Heart right ventricle (tissue), 16 donors: ENCODE measurements around the gene TMEM106C. TPM values are rescaled to one million over a fixed set of nuclear protein-coding genes. Genes with fewer than 3 reads are reported as not detected.

Source experiments
- ATAC-seq, 8 donors: fragments of 200-7000 bp; cut with Tn5 transposase; one replicate each; pipeline ENCODE4 v1.9.1; 2020; ENCODE audit warnings: mild to moderate bottlenecking in 8 of 8, moderate library complexity in 8 of 8, moderate number of reproducible peaks in 1 of 8
- DNase-seq, 2 donors: peaks; one replicate each; pipeline ENCODE4 v3.0.0-alpha.2; 2020
- H3K27ac ChIP-seq, 10 donors: fragments of 200-600 bp; sonication (generic) in 2 of 10; one replicate each; pipeline versions ENCODE4 v1.5.0 to v1.8.0; 2020 to 2022; ENCODE audit warnings: mild to moderate bottlenecking in 3 of 10
- H3K27me3 ChIP-seq, 7 donors: fragments of 200-600 bp; one replicate each; pipeline ENCODE4 v1.8.0; 2021 to 2022; ENCODE audit warnings: mild to moderate bottlenecking in 2 of 7
- H3K36me3 ChIP-seq, 9 donors: fragments of 200-600 bp; sonication (generic) in 1 of 9; one replicate each; pipeline versions ENCODE4 v1.5.0 to v1.8.0; 2020 to 2022; ENCODE audit warnings: mild to moderate bottlenecking in 2 of 9
- H3K4me1 ChIP-seq, 9 donors: fragments of 200-600 bp; sonication (generic) in 1 of 9; one replicate each; pipeline versions ENCODE4 v1.5.0 to v1.8.0; 2020 to 2022; ENCODE audit warnings: mild to moderate bottlenecking in 4 of 9
- H3K4me3 ChIP-seq, 10 donors: fragments of 200-600 bp; sonication (generic) in 2 of 10; one replicate each; pipeline versions ENCODE4 v1.5.0 to v1.8.0; 2020 to 2022; ENCODE audit warnings: mild to moderate bottlenecking in 7 of 10, moderate library complexity in 2 of 10
- H3K9me3 ChIP-seq, 11 donors: fragments of 200-600 bp in 10 of 11; sonication (generic) in 2 of 11; one replicate each; pipeline versions ENCODE4 v1.5.0 to v1.8.0; 2013 to 2022; ENCODE audit warnings: mild to moderate bottlenecking in 2 of 11, control low read depth in 1 of 11, moderate library complexity in 1 of 11
- CTCF ChIP-seq, 9 donors: fragments of 200-600 bp; sonication (generic) in 2 of 9; IDR thresholded peaks; one replicate each; pipeline versions ENCODE4 v1.5.0 to v1.8.0; 2021 to 2022; ENCODE audit warnings: antibody characterized with exemption in 9 of 9, mild to moderate bottlenecking in 5 of 9, moderate library complexity in 1 of 9
- WGBS, 2 donors: extraction: QIAGEN DNeasy Blood & Tissue Kit; methylation state at CpG; one replicate each; pipeline ENCODE4 v1.1.7; 2013; ENCODE audit warnings: inconsistent platforms in 1 of 2; 5-methylcytosine and 5-hydroxymethylcytosine counted together
- intact Hi-C, 10 donors: fragments of 100-400 bp; cut with DNase I; formaldehyde crosslinking; loops; one replicate each; pipeline versions ENCODE4 v1.11.1 to v1.14.2; 2022
- polyA plus RNA-seq, 2 donors: library from polyadenylated mRNA; stranded (reverse); fragments of 200-250 nt; gene quantifications; one replicate each; pipeline ENCODE4 v1.2.3, GENCODE V29; 2013
- total RNA-seq, 10 donors: library from RNA; stranded (reverse); fragmentation: NEBNext Ultra II Directional in 3 of 10; extraction: Animal tissue kit (Norgen Biotek cat#: 25700) in 3 of 10; gene quantifications; one replicate each; pipeline versions ENCODE4 v1.2.1 to v1.2.4, GENCODE V29; 2021 to 2023
- donor health status: Arrhythmogenic right ventricular cardiomyopathy.
- donor health status: ischemic (EF 13 %, LVEDD 7.1; RV severe dilation, severe dysfunction).
- donor health status: healthy with polysubstance abuse.
- donor health status: DM: no; HTN: yes; CAD: no.
- donor health status: DM: no; HTN: no; CAD: no.
- donor health status: ischemic (EF 25% LVEDD 6.9; RV normal size, moderate dysfunction).
- donor health status: ischemic (EF 25% LVEDD 5.7; RV mildly dilated, moderate dysfunction).
- donor health status: healthy.
- donor health status: DM: yes; HTN: yes; CAD: no.
- donor health status: Ischemic cardiomyopathy.
- donor health status: ischemic (EF 35%, LVEDD 5.7; RV mildly dilated, moderate dysfunction).
- donor health status: nonischemic (EF 11% LVEDD 7.7; RV severe dilation, severe dysfunction).
- donor health status: DM: yes; HTN: yes; CAD: no.
- donor health status: PGD.
- donor health status: ischemic (EF 29% LVEDD 5.4; RV normal size, mild dysfunction).
- donor health status: nonischemic (EF 23%, LVEDD 6.1; RV moderate dilation, normal function).

TMEM106C gene
- total and polyA plus RNA-seq, 12 donors, result 22.3 to 61.8 (median 40.0) TPM

GRCh38 chr12:48005001-48005749 lies 41.8 kb downstream of the TMEM106C start:
- DNase-seq (no peak), ATAC-seq (no peak)
- Histone ChIP-seq H3K4me1 (peaks cover 7 to 46% (median 43%) of the 10 kb centered on the region in 9 donors), H3K36me3 (no peaks in the 10 kb centered on the region), H3K4me3 (peak overlapping the region in 3 of 10 donors; percentile 34 to 50 (median 46)), H3K9me3 (no peaks in the 10 kb centered on the region), H3K27ac (no peak overlapping the region), H3K27me3 (peaks cover 16 to 92% (median 68%) of the 10 kb centered on the region in 7 donors)
- intact Hi-C loops, result loop anchor here in 1 of 10 donors (5.0 kb wide), 1 partner anchor 42 kb away; no protein-coding TSS in a partner anchor
- TF ChIP-seq CTCF (IDR thresholded peaks at IDR 0.05), result no peak
- WGBS, 2 donors, result 50 to 53% methylated on average over 30 of the region's 30 CpGs

DNA sequence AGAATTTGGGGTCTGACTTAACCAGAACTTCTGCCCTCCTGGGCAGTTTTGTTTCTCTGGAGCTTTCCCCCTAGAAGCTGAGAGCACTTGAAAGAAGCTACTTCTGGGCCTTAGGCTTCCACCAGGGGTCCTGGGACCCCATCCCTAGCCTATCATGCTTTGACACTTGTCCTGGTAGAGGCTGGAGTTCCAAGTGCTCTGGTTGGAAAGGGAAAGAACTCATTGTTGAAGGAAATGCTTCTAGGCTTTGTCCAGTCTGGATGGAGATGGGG lies 42.3 kb downstream of the TMEM106C start:
- Histone ChIP-seq H3K9me3 (no peaks in the 10 kb centered on the region), H3K4me1 (peaks cover 7 to 45% (median 42%) of the 10 kb centered on the region in 9 donors), H3K27me3 (peaks cover 16 to 91% (median 68%) of the 10 kb centered on the region in 7 donors), H3K36me3 (no peaks in the 10 kb centered on the region), H3K27ac (no peak overlapping the region), H3K4me3 (no peak overlapping the region)
- DNase-seq (no peak), ATAC-seq (no peak)
- no peak for TF ChIP-seq CTCF (IDR thresholded peaks at IDR 0.05)
- intact Hi-C loops, result loop anchor here in 1 of 10 donors (5.0 kb wide), 1 partner anchor 42 kb away; no protein-coding TSS in a partner anchor

GRCh38 chr12:48007206-48007605 lies 43.8 kb downstream of the TMEM106C start:
- WGBS, 2 donors, result 87 to 93% methylated on average over 4 of the region's 4 CpGs

DNA sequence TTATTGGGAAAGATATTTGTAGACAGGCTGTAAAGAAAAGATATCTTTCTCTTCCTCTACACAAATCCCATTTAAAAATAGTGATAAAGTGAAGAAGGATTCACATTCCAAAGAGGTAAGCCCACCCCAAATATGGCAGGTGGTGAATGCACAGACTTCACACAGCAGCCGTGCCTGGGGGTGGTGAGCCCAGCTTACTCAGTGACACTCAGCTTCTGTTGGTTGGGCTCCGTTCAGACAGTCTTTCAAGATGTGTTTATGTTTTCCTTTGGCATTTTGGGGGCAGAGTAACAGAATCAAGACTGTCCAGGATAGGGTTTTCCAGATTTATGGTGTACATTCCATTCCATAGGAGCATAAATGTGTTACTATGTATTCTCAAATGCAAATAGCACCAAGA lies 45.0 kb downstream of the TMEM106C start:
- no peak for DNase-seq
- 49 to 51% methylated on average over 2 of the region's 2 CpGs for WGBS, 2 donors
- no peak for TF ChIP-seq CTCF (IDR thresholded peaks at IDR 0.05)
- Histone ChIP-seq H3K27me3 (peaks cover 16 to 78% (median 57%) of the 10 kb centered on the region in 7 donors), H3K9me3 (no peaks in the 10 kb centered on the region), H3K4me3 (no peak overlapping the region), H3K36me3 (no peaks in the 10 kb centered on the region), H3K27ac (no peak overlapping the region), H3K4me1 (peaks cover 1 to 20% (median 16%) of the 10 kb centered on the region in 9 donors)
- intact Hi-C loops, result loop anchor here in 1 of 10 donors (5.0 kb wide), 1 partner anchor 39 kb away; no protein-coding TSS in a partner anchor
- ATAC-seq, result no peak

More at GRCh38 chr12:48007206-48007605, 43.8 kb downstream of the TMEM106C start:
- Histone ChIP-seq H3K4me1 (peaks cover 4 to 31% (median 28%) of the 10 kb centered on the region in 9 donors), H3K27me3 (peaks cover 16 to 89% (median 69%) of the 10 kb centered on the region in 7 donors), H3K27ac (no peak overlapping the region), H3K9me3 (no peaks in the 10 kb centered on the region), H3K36me3 (no peaks in the 10 kb centered on the region), H3K4me3 (no peak overlapping the region)
- TF ChIP-seq CTCF (IDR thresholded peaks at IDR 0.05), result no peak
- DNase-seq (no peak), ATAC-seq (no peak)
- intact Hi-C loops, result loop anchor here in 1 of 10 donors (5.0 kb wide), 1 partner anchor 40 kb away; no protein-coding TSS in a partner anchor
